NCI-H2029 (cell line): Measurements from ENCODE around the gene PLG.
"Not testable (repeated sequence)": the region's sequence is repeated elsewhere in the genome, so short reads cannot be mapped to it uniquely, and the experiment has no call there.

ENCODE experiments used
- DNase-seq: peaks from one replicate; lab custom pipeline; 2025; lab: John Stamatoyannopoulos, UW

The PLG gene

DNA sequence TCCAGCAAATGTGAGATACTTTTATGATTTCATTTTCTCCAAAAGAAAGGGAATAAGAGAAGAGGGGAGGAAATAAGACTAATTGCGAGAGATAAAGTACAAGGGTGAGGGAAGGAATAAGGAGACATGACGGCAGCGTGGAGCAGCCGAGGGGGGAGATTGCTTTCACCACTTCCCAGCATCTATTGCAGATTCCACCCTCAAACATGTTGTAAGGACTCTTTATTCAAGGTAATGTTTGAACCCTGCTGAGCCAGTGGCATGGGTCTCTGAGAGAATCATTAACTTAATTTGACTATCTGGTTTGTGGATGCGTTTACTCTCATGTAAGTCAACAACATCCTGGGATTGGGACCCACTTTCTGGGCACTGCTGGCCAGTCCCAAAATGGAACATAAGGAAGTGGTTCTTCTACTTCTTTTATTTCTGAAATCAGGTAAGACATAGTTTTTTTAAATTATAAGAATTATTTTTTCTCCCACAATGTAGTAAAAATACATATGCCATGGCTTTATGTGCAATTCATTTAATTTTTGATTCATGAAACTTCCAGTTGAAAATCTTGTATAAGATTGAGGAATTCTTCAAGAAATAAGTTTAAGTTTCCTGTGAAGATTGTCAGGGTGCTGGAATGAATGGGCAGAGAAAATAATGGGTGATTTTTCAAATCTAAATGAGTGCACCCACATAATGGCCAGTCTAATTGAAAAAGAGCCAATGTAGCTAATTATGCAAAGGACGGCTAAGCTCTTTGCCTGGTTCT is at the start of gene PLG:
TSS of gene PLG (plus strand) at position 327 of the 763 bp plus-strand sequence. CDS start at position 388, 61 bp downstream.
- not testable (repeated sequence) for DNase-seq

DNA sequence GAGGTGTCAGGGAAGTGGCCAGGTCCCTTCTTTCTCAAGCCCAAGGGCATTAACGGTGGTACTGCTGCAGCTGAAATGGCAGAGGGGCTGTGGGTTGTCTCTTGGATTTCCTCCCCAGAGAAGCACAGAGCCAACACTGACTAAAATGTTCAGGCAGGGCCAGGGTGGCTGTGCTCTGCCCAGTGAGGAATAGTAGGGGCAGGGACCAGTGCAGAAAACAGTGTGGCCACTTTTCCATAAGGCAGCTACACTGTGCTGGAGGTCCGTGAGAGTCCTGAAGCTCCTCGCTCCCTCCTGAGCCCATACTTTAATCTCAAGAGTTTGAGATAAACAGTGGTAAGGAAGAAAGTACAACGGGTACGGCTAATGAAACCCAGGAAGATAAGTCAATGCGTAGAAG is 42.5 kb upstream of the PLG start:
- DNase-seq, result no peak

GRCh38 chr6:160661216-160661615 is 40.8 kb upstream of the PLG start:
- no peak for DNase-seq

DNA sequence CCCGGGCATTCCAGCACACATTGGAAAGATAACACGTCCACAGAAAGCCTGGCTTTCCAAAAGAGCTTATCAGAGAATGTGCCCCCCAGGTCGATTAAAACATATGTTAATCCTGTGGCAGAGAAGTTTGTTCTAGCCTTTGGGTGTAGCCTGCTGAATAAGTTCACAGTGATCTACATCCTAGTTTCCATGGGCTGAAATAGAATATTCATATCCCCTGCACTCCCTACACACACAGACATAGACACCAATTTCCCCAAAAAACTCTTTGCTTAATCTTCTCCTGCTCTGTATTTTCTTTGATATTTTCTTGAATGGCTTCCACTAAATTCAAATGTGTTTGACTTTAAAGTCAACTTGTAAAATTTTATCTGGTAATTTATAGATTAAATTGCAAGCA is 39.6 kb upstream of the PLG start:
- no peak for DNase-seq

DNA sequence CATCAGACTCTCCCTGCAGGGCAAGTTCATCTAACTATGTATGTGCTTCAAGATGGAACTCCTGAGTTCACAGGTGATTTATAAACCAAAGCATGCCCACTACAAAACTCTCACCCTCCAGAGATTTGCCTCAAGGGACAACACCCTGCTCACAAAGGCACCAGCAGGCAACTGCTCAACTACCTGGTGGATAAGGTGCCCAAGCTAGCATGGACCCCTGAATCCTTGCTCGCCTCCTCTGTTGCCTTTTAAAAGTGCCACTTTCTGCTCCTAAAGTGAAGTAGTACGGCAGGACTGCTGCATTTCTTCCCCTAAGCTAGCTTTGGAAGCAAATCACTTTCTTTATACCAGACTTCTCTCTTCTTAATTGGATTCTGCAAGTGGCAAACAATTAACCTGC is 39.2 kb upstream of the PLG start:
- no peak for DNase-seq

GRCh38 chr6:160664198-160664597 is 37.8 kb upstream of the PLG start, which contains the start of gene LPA:
TSS of gene LPA (minus strand) at chr6:160664275. CDS start at chr6:160664214, 61 bp downstream.
- DNase-seq, result not testable (repeated sequence)

GRCh38 chr6:160667639-160668481 is 34.2 kb upstream of the PLG start:
- DNase-seq, result peak; percentile 1

DNA sequence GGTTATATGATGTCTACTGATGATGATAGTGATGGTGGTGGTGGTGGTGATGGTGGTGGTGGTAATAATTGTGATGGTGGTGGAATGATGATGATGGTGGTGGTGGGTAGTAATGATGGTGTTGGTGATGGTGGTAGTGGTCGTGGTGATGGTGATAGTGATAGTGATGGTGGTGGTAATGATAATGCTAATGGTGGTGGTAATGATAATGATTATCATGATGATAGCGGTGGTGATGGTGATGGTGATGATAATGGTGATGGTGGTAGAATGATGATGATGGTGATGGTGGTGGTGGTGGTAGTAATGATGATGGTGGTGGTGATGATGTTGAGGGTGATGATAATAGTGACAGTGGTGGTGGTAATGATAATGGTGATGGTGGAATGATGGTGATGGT is 33.5 kb upstream of the PLG start:
- no peak for DNase-seq

DNA sequence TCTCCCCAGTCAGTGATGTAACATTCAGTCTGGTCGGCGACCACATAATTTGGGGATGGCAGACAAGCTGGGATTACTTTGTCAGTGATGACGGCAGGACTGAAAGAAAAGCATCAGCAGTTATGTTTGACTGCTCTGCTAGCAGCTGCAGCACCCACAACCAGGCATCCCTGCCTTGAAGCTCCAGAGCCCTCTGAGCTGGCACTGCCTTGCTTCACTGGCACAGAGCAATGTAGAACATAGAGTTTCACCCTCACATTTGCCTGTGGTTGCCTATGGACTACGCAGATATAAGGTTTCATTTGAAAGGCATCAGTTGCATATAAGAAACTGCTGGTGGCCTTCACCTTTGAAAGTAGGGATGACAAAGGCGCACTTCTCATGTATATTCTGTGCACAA is 25.6 kb upstream of the PLG start:
- DNase-seq, result not testable (repeated sequence)

GRCh38 chr6:160678230-160678629 is 23.8 kb upstream of the PLG start:
- DNase-seq, result no peak

GRCh38 chr6:160678744-160679401 is 23.2 kb upstream of the PLG start:
- DNase-seq, result no peak

GRCh38 chr6:160679402-160679769 is 22.7 kb upstream of the PLG start:
- no peak for DNase-seq

GRCh38 chr6:160685101-160685761 is 16.8 kb upstream of the PLG start:
- not testable (repeated sequence) for DNase-seq

- no peak for DNase-seq
Measured at GRCh38 chr6:160685762-160686450, 16.1 kb upstream of the PLG start.

- DNase-seq, result no peak
Measured at GRCh38 chr6:160690458-160690857, 11.6 kb upstream of the PLG start.

DNA sequence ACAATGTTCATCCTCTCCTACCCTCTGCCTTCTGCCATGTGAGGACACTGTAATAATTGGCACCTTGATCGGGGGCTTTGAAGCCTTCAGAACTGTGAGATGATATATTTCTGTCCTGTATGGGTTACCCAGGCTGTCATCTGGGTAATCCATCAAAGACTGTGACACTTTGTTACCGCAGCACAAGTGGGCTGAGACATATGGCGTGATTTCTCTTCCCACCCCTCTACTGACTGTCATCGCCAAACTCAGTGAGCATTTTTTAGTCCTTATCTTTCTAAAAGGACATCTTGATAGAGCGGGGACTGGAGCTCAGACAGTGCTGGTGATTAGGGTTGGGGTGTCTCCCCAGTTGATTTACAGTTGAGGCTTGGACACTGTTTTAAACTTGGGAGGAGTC is 10.4 kb upstream of the PLG start:
- DNase-seq, result no peak

GRCh38 chr6:160692369-160692959 is 9.6 kb upstream of the PLG start:
- DNase-seq, result no peak

DNA sequence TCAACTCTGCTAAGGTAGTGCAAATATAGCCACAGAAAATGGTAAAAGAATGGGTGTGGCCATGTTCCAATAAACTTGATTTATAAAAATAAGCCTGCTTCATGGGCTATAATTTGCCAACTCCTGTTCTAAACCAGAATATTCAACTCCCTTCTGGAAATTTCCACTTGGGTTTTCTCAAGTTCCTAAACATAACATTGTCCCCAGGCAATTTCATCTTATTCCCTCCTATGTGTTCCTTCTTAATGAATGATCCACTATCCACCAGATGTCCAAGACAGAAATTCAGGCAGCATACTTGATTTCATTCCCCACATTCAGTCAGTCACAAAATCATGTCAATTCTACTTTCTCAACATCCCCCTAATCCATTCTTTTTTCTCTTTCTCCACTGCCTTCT is 7.0 kb upstream of the PLG start:
- DNase-seq, result not testable (repeated sequence)

DNA sequence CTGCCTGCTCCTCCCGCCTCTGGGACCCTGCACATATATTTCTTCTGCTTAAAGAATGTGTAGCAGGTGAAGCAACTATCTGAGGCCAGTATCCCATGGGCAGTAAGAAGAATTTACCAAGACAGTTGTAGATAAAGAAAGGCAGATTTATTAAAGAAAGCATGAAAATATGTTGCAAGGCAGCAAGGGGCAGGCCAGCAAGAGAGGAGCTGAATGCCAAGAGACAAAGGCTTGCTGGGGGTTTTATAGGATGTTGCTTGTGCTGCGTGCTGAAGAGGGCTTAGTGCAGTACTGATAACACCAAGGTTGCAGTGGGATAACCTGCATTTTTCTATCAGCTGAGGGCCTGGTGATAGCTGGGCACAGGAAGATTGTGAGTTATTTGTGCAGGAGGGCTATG is 6.4 kb upstream of the PLG start:
- DNase-seq, result not testable (repeated sequence)

GRCh38 chr6:160696884-160697283 is 5.2 kb upstream of the PLG start:
- DNase-seq, result not testable (repeated sequence)

- DNase-seq, result no peak
Measured at GRCh38 chr6:160697826-160698225, 4.2 kb upstream of the PLG start.
